HepG2 (cell line): ENCODE data around the gene HMGN5. TPM values are rescaled to one million over a fixed set of nuclear protein-coding genes. Genes with fewer than 3 reads are reported as not detected.

Experiments
- ATAC-seq: fragments of 200-7000 bp; cut with Tn5 transposase; 3 replicates; pipeline ENCODE4 v1.9.1; 2020; ENCODE audit warnings: mild to moderate bottlenecking, moderate library complexity
- BruUV-seq: library from RNA; stranded (reverse); fragments of 400-500 nt; replicated peaks from 2 replicates; lab custom pipeline; 2021; lab: Mats Ljungman, UMichigan
- CTCF ChIA-PET: fragments of 300-600 bp; formaldehyde crosslinking; extraction: SDS; loops from one replicate; lab custom pipeline; 2021; ENCODE audit warnings: low total read pairs, inconsistent platforms, low intra/inter-chr PET ratio; lab: Yijun Ruan, JAX
- POLR2A ChIA-PET: fragments of 350-600 bp; sonication (Branson Sonifier 250); formaldehyde crosslinking; loops from one replicate; lab custom pipeline; 2020; ENCODE audit warnings: antibody characterized with exemption, inconsistent platforms; lab: Yijun Ruan, JAX
- DNase-seq: peaks from one replicate; pipeline ENCODE4 v3.0.0-alpha.2; 2015; ENCODE audit warnings: low spot score
- FAIRE-seq: peaks from 3 replicates; lab custom pipeline; 2011; peaks lifted over from hg19 to GRCh38; lab: Jason Lieb, UNC
- H2AFZ ChIP-seq: one replicate; pipeline ENCODE4 v1.6.1; 2011; ENCODE audit warnings: low read length, inconsistent platforms
- H3K27ac ChIP-seq: fragments of 300-600 bp; 3 replicates; pipeline ENCODE4 v1.8.0; 2011; ENCODE audit warnings: mixed run types, mild to moderate bottlenecking, mixed read lengths, low read length, inconsistent platforms; ENCODE audit not compliant: insufficient read depth; ENCODE audit errors: extremely low read length
- H3K27me3 ChIP-seq, 2 experiments: fragments of 200-600 bp in 1 of 2; 2 replicates in 1 of 2; 3 replicates in 1 of 2; pipeline versions ENCODE4 v1.6.0 to v1.8.0; 2011; ENCODE audit warnings: low read length in 2 of 2, mild to moderate bottlenecking in 2 of 2, moderate library complexity in 2 of 2, inconsistent platforms in 1 of 2; ENCODE audit not compliant: insufficient read depth in 2 of 2, control insufficient read depth in 1 of 2
- H3K36me3 ChIP-seq, 2 experiments: fragments of 200-600 bp in 1 of 2; replicated peaks in 1 of 2; 2 replicates in 1 of 2; 3 replicates in 1 of 2; pipeline versions ENCODE4 v1.5.1 to v1.8.0; 2011; ENCODE audit warnings: low read length in 2 of 2, inconsistent platforms in 1 of 2; ENCODE audit not compliant: insufficient read depth in 2 of 2, control insufficient read depth in 1 of 2
- H3K4me1 ChIP-seq: 2 replicates; pipeline ENCODE4 v1.5.1; 2012; ENCODE audit warnings: low read length, inconsistent platforms; ENCODE audit not compliant: insufficient read depth
- H3K4me2 ChIP-seq: 2 replicates; pipeline ENCODE4 v1.6.0; 2011; ENCODE audit warnings: low read depth, low read length, inconsistent platforms
- H3K4me3 ChIP-seq, 3 experiments: fragments of 200-600 bp in 1 of 3; sonication (generic), shearing (Covaris generic) in 1 of 3; replicated peaks in 1 of 3; 2 replicates each; pipeline ENCODE4 v1.5.1; 2011 to 2016; ENCODE audit warnings: low read length in 3 of 3, inconsistent platforms in 2 of 3, low read depth in 2 of 3, mild to moderate bottlenecking in 2 of 3, control low read depth in 1 of 3, mixed read lengths in 1 of 3; ENCODE audit not compliant: insufficient read depth in 1 of 3
- H3K79me2 ChIP-seq: one replicate; pipeline ENCODE4 v1.6.1; 2011; ENCODE audit warnings: low read length, inconsistent platforms; ENCODE audit not compliant: insufficient read depth
- H3K9ac ChIP-seq: 2 replicates; pipeline ENCODE4 v1.6.0; 2011; ENCODE audit warnings: mild to moderate bottlenecking, low read depth, low read length, inconsistent platforms; ENCODE audit not compliant: insufficient read depth
- H3K9me3 ChIP-seq: 2 replicates; pipeline ENCODE4 v1.5.1; 2012; ENCODE audit warnings: mild to moderate bottlenecking, low read length
- H4K20me1 ChIP-seq: 2 replicates; pipeline ENCODE4 v1.6.0; 2011; ENCODE audit warnings: inconsistent platforms, mild to moderate bottlenecking, low read length, moderate library complexity; ENCODE audit not compliant: insufficient read depth
- DNMT3B ChIP-seq: conservative IDR thresholded peaks from 2 replicates; pipeline ENCODE4 v1.6.1; 2016; ENCODE audit warnings: missing biosample characterization, control low read depth
- FIP1L1 ChIP-seq: fragments of 200-400 bp; formaldehyde crosslinking; IDR thresholded peaks from 2 replicates; pipeline ENCODE4 v1.6.1; 2018; ENCODE audit warnings: low read depth, mild to moderate bottlenecking, low read length, moderate library complexity, borderline replicate concordance; ENCODE audit not compliant: insufficient read depth
- FOSL2 ChIP-seq: sonication (generic); formaldehyde crosslinking; IDR thresholded peaks from 2 replicates; pipeline ENCODE4 v1.4.0; 2020; ENCODE audit warnings: missing genetic modification reagents
- NFE2L1 ChIP-seq: sonication (generic); formaldehyde crosslinking; IDR thresholded peaks from 2 replicates; pipeline ENCODE4 v1.4.0; 2020; ENCODE audit warnings: missing genetic modification reagents, mild to moderate bottlenecking, borderline replicate concordance
- NR3C1 ChIP-seq: sonication (generic); formaldehyde crosslinking; IDR thresholded peaks from 2 replicates; pipeline ENCODE4 v1.4.0; 2020; ENCODE audit warnings: missing genetic modification reagents
- POLR2A ChIP-seq, 2 experiments: IDR thresholded peaks; 2 replicates each; pipeline ENCODE4 v1.6.1; 2011; ENCODE audit warnings: low read depth in 2 of 2, low read length in 2 of 2, mild to moderate bottlenecking in 1 of 2, moderate library complexity in 1 of 2; ENCODE audit not compliant: insufficient read depth in 1 of 2
- SNAI1 ChIP-seq: sonication (generic); formaldehyde crosslinking; IDR thresholded peaks from 2 replicates; pipeline ENCODE4 v1.5.0; 2020; ENCODE audit warnings: mild to moderate bottlenecking, missing genetic modification reagents, borderline replicate concordance
- ZNF569 ChIP-seq: sonication (generic); formaldehyde crosslinking; IDR thresholded peaks from 2 replicates; pipeline ENCODE4 v1.5.0; 2020; ENCODE audit warnings: mild to moderate bottlenecking, missing genetic modification reagents, moderate library complexity, borderline replicate concordance
- WGBS: methylation state at CpG from one replicate; pipeline ENCODE4 v1.1.6; 2017; ENCODE audit warnings: low lambda C conversion rate; 5-methylcytosine and 5-hydroxymethylcytosine counted together
- in situ Hi-C: cut with HindIII; loops from 2 replicates; pipeline ENCODE4 v1.10.0; 2017; ENCODE audit warnings: low pct_unique_long_range_greater_than_20kb; ENCODE audit not compliant: extremely low pct_ligation_motif_present
- intact Hi-C: fragments of 100-400 bp; cut with micrococcal nuclease; formaldehyde crosslinking; loops from one replicate; pipeline ENCODE4 v1.10.0; 2022; ENCODE audit not compliant: unreplicated experiment
- polyA plus RNA-seq, 8 experiments: library from polyadenylated mRNA; depleted of rRNA in 3 of 8; stranded (reverse) in 7 of 8; unstranded in 1 of 8; fragments of >200 nt; fragmentation: Illumina TruSeq in 4 of 8; extraction: Trizol in 4 of 8; gene quantifications; 2 replicates each; pipeline versions ENCODE4 v1.2.1 to v1.2.3, GENCODE V29; 2011 to 2016; ENCODE audit warnings: low read depth in 4 of 8, missing spikeins in 1 of 8, mixed read lengths in 1 of 8; ENCODE audit not compliant: insufficient read depth in 1 of 8
- total RNA-seq, 5 experiments: library from RNA; depleted of rRNA; stranded (reverse); fragments of >200 nt; fragmentation: Illumina TruSeq; extraction: Trizol; gene quantifications; 2 replicates each; pipeline ENCODE4 v1.2.3, GENCODE V29; 2016; ENCODE audit warnings: low read depth in 1 of 5
- TF ChIP-seq, protein P1 (sequence below): sonication (generic); formaldehyde crosslinking; IDR thresholded peaks from 2 replicates; pipeline ENCODE4 v1.5.0; 2020; ENCODE audit warnings: mild to moderate bottlenecking, missing genetic modification reagents

The HMGN5 gene
- total and polyA plus RNA-seq, 2 of the 13 experiments (the other 11 are each of a cell fraction or from before 2014, with no cell fraction given): 0.24 to 0.44 TPM

DNA sequence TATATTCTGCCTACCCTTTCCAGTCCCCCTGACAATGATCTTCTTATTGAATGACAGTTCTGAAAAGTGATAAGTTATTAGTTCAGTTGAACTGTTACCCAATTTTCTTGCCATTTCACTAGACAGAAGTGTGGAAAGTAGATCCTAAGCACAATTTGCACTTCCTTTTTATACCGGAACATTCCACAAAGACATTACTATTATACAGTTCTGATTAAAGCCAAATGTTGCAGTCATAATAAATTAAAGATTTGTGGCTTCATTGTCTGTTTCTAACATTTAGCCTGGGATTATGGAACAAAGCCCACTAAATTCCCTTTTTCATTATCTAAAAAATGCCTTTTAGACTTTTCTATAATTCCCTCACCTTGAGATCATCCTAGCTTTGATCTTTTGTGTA, 14.0 kb upstream of the HMGN5 start:
- CTCF ChIA-PET: no interaction called here
- 100% methylated on average over 1 of the region's 1 CpG for WGBS
- no peak for FAIRE-seq

DNA sequence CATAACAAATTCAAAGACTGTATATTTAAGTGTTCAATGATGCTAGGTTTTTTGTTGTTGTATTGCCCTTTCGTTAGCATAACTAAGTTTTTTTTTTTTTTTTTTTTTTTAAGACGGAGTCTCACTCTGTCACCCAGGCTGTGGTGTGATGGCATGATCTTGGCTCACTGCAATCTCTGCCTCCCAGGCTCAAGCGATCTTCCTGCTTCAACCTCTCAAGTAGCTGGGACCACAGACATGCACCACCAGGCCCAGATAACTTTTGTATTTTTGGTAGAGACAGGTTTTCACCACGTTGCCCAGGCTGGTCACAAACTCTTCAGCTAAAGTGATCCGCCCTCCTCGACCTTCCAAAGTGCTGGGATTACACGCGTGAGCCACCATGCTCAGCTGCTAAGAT, 7.2 kb upstream of the HMGN5 start:
- CTCF ChIA-PET: no interaction called here
- ATAC-seq: no peak

More for the DNA sequence above, 14.0 kb upstream of the HMGN5 start:
- intact Hi-C loops: no loop called here
- no peaks in the 10 kb centered on the region for H3K27me3 ChIP-seq
- H4K20me1 ChIP-seq: no peaks in the 10 kb centered on the region
- TF ChIP-seq FIP1L1 (no peak), NR3C1 (CRISPR knock-in tag) (no peak), DNMT3B (CRISPR knock-in tag) (no peak), ZNF569 (CRISPR knock-in tag) (no peak), FOSL2 (CRISPR knock-in tag) (no peak)
- TF ChIP-seq, protein P1, sequence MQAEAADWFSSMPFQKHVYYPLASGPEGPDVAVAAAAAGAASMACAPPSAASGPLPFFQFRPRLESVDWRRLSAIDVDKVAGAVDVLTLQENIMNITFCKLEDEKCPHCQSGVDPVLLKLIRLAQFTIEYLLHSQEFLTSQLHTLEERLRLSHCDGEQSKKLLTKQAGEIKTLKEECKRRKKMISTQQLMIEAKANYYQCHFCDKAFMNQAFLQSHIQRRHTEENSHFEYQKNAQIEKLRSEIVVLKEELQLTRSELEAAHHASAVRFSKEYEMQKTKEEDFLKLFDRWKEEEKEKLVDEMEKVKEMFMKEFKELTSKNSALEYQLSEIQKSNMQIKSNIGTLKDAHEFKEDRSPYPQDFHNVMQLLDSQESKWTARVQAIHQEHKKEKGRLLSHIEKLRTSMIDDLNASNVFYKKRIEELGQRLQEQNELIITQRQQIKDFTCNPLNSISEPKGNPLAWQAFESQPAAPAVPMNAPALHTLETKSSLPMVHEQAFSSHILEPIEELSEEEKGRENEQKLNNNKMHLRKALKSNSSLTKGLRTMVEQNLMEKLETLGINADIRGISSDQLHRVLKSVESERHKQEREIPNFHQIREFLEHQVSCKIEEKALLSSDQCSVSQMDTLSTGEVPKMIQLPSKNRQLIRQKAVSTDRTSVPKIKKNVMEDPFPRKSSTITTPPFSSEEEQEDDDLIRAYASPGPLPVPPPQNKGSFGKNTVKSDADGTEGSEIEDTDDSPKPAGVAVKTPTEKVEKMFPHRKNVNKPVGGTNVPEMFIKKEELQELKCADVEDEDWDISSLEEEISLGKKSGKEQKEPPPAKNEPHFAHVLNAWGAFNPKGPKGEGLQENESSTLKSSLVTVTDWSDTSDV (CRISPR knock-in tag): no peak
- H3K36me3 ChIP-seq: no peaks in the 10 kb centered on the region
- no peak overlapping the region for H3K9ac ChIP-seq
- no peak overlapping the region for H3K4me3 ChIP-seq
- in situ Hi-C loops: no loop called here
- BruUV-seq: no TSS peak
- no peaks in the 10 kb centered on the region for H3K9me3 ChIP-seq
- ATAC-seq (no peak), DNase-seq (no peak)
- no peak overlapping the region for H2AFZ ChIP-seq
- H3K27ac ChIP-seq: no peak overlapping the region
- no peaks in the 10 kb centered on the region for H3K79me2 ChIP-seq
- no peaks in the 10 kb centered on the region for H3K4me1 ChIP-seq
- no peak overlapping the region for H3K4me2 ChIP-seq
- POLR2A ChIA-PET: no interaction called here

More for the DNA sequence above, 7.2 kb upstream of the HMGN5 start:
- Histone ChIP-seq H3K27me3 (no peaks in the 10 kb centered on the region), H3K27ac (no peak overlapping the region), H2AFZ (no peak overlapping the region), H3K4me3 (no peak overlapping the region), H3K79me2 (no peaks in the 10 kb centered on the region), H3K36me3 (no peaks in the 10 kb centered on the region), H4K20me1 (no peaks in the 10 kb centered on the region), H3K9me3 (no peaks in the 10 kb centered on the region), H3K9ac (no peak overlapping the region), H3K4me2 (no peak overlapping the region), H3K4me1 (no peaks in the 10 kb centered on the region)
- 86% methylated on average over 6 of the region's 8 CpGs for WGBS
- intact Hi-C loops (loop anchor here (10.0 kb wide), 1 partner anchor 394 kb away; no protein-coding TSS in a partner anchor), in situ Hi-C loops (no loop called here)
- TF ChIP-seq SNAI1: no peak
- TF ChIP-seq POLR2A (IDR thresholded peaks at IDR 0.05; ENCODE audit: insufficient read depth in 1 of 2, low read depth in 2 of 2, low read length in 2 of 2): no peak
- TF ChIP-seq NFE2L1 (CRISPR knock-in tag): no peak
- POLR2A ChIA-PET: no interaction called here
- DNase-seq: no peak
- BruUV-seq: no TSS peak
- FAIRE-seq: no peak
